Left renal cortex interstitium (tissue), 4 donors: ENCODE measurements around the gene KIF5A. TPM values are rescaled to one million over a fixed set of nuclear protein-coding genes. Genes with fewer than 3 reads are reported as not detected.
"Not testable (repeated sequence)": the region's sequence is repeated elsewhere in the genome, so short reads cannot be mapped to it uniquely, and the experiment has no call there.

Experiments
- DNase-seq, 4 donors: peaks; one replicate each; pipeline ENCODE4 v3.0.0-alpha.2; 2013; ENCODE audit warnings: low read depth in 4 of 4, low spot score in 2 of 4, missing footprints in 1 of 4
- polyA plus RNA-seq, 4 donors: library from polyadenylated mRNA; unstranded; fragments of 120-200 nt; gene quantifications; one replicate each; pipeline ENCODE4 v1.2.1, GENCODE V29; 2013; ENCODE audit not compliant: insufficient read length in 4 of 4

KIF5A gene
- 1 to 10 TPM in 1 of 4 donors, under 1 TPM in 3; 0.30 to 1.0 (median 0.54) TPM for polyA plus RNA-seq

DNA sequence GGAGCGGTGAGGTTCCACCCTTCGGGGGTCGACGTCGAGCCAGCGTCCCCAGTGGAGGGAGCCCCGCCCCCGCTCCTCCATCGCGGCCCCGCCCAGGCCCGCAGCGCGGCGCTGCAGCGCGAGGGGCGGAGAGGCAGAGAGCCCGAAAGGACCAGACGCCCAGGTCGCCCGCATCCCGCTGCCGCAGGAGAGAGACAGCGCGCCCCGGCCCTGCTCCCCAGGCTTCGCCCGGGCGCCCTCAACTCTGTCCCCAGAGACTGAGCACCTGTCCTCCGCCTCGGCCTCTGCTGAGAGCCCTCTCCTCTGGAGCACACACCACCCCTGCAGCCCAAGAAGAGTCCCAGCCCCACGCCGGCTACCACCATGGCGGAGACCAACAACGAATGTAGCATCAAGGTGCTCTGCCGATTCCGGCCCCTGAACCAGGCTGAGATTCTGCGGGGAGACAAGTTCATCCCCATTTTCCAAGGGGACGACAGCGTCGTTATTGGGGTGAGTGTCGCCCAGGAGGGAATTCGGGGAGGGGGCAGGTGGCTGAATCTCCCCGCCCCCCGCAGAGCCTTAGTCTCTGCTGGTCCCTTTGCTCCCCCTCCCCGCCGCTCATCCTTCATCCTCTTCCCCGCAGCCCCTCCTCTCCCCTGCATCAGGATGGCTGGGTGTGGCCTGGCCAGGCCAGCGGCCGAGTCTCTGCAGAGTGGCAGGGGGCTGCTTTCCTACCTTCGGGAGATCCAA, at the start of gene KIF5A:
KIF5A (plus strand) TSS at position 136 of the 732 bp plus-strand sequence; CDS start at position 364, 228 bp downstream.
- no peak for DNase-seq

DNA sequence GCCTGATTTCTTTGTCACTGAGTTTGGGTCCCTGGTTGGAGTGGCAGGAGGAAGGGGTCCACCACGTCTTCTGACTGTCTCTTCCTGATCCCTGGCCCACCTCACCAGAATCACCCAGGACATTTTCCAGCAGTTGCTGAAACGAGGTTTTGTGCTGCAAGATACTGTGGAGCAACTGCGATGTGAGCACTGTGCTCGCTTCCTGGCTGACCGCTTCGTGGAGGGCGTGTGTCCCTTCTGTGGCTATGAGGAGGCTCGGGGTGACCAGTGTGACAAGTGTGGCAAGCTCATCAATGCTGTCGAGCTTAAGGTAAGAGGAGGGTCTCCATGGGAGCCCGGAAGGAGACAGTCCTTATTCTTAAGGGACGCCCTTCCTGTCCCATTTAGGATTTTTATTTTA, 49.6 kb upstream of the KIF5A start:
- DNase-seq: no peak

GRCh38 chr12:57502311-57502969, 47.4 kb upstream of the KIF5A start:
- not testable (repeated sequence) for DNase-seq

DNA sequence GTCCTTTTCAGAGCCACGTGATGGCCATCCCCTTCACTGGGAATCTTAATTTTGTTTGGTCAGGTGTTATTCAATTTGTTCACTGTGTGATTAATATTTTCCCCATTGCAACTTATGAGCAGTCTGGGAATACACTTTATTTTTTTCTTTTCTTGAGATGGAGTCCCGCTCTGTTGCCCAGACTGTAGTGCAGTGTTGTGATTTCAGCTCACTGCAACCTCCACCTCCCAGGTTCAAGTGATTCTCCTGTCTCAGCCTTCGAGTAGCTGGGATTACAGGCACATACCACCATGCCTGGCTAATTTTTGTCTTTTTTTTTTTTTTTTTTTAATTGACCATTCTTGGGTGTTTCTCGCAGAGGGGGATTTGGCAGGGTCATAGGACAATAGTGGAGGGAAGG, 43.3 kb upstream of the KIF5A start:
- not testable (repeated sequence) for DNase-seq

DNA sequence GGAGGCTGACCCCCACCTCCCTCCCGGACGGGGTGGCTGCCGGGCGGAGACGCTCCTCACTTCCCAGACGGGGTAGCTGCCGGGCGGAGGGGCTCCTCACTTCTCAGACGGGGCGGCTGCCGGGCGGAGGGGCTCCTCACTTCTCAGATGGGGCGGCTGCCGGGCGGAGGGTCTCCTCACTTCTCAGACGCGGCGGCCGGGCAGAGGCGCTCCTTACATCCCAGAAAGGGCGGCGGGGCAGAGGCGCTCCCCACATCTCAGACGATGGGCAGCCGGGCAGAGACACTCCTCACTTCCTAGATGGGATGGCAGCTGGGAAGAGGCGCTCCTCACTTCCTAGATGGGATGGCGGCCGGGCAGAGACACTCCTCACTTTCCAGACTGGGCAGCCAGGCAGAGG, 42.0 kb upstream of the KIF5A start:
- not testable (repeated sequence) for DNase-seq

- no peak for DNase-seq
Observed at GRCh38 chr12:57511161-57511560, 38.7 kb upstream of the KIF5A start.

DNA sequence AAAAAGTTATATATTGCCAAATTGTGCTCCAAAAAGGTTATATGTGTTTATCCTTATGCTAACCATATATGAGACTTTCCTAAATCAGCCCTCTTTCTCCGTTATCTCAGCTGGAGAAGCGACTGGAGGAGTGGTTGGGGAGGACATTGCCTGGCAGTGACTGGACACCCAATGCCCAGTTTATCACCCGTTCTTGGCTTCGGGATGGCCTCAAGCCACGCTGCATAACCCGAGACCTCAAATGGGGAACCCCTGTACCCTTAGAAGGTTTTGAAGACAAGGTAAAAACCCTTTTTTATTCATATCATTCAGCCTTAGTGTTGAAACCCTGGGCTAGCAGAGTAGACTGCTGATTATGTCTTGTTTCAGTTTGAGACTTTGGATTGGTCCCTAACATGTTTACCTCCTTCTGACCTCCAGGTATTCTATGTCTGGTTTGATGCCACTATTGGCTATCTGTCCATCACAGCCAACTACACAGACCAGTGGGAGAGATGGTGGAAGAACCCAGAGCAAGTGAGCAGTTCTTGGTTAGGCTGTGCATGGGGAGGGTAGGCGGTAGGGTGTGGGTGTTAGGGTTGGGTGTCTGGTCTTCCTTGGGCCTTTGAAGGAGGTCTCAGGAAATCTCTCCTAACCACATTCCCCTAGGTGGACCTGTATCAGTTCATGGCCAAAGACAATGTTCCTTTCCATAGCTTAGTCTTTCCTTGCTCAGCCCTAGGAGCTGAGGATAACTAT, 38.1 kb upstream of the KIF5A start:
- DNase-seq: no peak

DNA sequence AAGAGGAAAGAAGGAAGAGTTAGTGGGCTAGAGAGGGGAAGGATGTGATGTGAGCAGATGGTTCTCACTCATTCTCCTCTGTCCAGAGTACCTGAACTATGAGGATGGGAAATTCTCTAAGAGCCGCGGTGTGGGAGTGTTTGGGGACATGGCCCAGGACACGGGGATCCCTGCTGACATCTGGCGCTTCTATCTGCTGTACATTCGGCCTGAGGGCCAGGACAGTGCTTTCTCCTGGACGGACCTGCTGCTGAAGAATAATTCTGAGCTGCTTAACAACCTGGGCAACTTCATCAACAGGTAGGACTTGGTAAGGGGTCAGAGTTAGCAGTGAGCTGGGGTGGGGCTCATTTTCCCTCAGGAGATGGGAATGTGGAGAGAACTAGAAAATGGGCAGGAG, 37.2 kb upstream of the KIF5A start:
- no peak for DNase-seq

- DNase-seq: no peak
Observed at GRCh38 chr12:57513266-57513665, 36.6 kb upstream of the KIF5A start.

- not testable (repeated sequence) for DNase-seq
Observed at GRCh38 chr12:57513677-57514076, 36.2 kb upstream of the KIF5A start.

GRCh38 chr12:57514246-57514645, 35.6 kb upstream of the KIF5A start:
- not testable (repeated sequence) for DNase-seq

GRCh38 chr12:57514720-57515407, 35.0 kb upstream of the KIF5A start:
- DNase-seq: no peak

DNA sequence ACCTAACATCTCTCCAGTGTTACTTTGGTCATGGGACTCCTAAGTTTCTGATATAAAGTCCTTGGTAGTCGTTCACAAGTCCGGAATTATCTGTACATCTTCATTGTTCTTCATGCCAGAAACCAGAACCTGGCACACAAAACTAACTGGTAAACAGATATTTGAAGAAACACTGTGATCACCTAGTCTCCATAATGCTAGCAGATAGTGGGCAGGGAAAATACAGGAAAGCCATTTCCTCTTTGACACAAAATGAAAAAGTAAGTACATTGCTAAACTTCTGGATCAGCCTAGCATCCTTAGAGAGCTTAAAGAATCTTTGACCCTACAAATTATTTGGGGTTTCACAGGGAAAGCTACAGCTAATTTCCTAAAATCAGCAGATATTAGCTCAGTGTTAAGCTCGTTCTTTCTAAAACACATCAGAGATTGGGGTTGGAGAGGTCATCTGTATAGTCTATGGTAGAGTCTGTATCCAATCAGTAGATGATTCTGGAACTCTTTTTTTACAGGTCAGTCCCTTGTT, 34.4 kb upstream of the KIF5A start:
- no peak for DNase-seq

- no peak for DNase-seq
Observed at GRCh38 chr12:57515934-57516541, 33.8 kb upstream of the KIF5A start.

DNA sequence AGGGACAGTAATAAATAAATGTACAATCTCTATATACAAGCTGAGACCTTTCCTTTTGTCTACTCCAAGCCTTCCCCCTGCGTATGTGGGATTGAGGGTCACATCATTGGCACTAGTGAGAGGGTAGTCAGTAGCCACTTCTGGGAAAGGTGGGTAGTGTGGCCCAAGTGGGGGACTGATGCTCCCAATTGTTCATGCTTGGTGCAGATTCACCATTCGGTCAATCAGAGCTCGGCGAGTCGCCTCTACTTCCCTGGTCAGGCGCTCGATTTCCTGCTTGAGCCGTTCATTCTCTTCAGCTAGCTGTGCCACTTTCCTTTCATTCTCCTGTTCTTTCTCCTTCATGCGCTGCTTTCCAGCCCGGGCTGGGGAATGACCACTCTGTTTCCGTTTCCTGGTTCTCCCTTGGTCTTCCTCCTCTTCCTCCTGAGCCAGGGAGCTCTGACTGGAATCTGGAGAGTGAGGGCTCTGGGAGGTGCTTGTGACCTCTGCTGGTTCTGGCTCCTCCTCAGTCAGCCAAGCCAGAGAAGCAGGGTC, 33.2 kb upstream of the KIF5A start:
- DNase-seq: no peak

DNA sequence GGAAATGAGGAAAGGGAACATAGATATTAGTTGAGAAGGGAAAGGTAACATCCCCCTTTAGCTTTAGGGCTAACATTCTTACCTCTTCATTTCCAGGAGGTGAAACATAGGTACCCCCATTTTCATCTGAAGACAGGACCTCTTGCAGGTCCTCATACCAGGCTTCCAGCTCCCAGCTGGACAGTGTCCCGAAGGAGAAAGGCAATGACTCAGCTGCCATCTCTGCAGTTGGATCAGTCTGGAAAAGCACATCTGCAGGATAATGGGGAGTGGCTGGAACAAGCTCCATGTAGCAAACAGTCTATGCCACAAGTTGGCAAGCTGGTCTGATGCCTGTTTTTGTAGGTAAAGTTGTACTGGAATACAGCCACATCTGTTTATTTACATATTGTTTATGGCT, 32.7 kb upstream of the KIF5A start:
- no peak for DNase-seq

- DNase-seq: not testable (repeated sequence)
Observed at GRCh38 chr12:57517718-57518117, 32.1 kb upstream of the KIF5A start.

- DNase-seq: no peak
Observed at GRCh38 chr12:57518176-57518919, 31.5 kb upstream of the KIF5A start.
